OCI-M2 (cell line): ENCODE results near the gene CFAP251.
"Not testable (repeated sequence)": the region's sequence is repeated elsewhere in the genome, so short reads cannot be mapped to it uniquely, and the experiment has no call there.

Source experiments
- DNase-seq: peaks from one replicate; lab custom pipeline; 2025; ENCODE audit not compliant: unreplicated experiment; lab: John Stamatoyannopoulos, UW

The CFAP251 gene

GRCh38 chr12:121917950-121918678, at the start of gene CFAP251:
Gene CFAP251 (plus strand): TSS chr12:121918592. CDS start chr12:121921306, 2,714 bp downstream.
- no peak for DNase-seq

- DNase-seq: not testable (repeated sequence)
Measured at GRCh38 chr12:121869229-121869628, 49.2 kb upstream of the CFAP251 start.

GRCh38 chr12:121871467-121871866, 46.9 kb upstream of the CFAP251 start:
- DNase-seq: peak; percentile 1

GRCh38 chr12:121872546-121873215, 45.7 kb upstream of the CFAP251 start:
- no peak for DNase-seq

GRCh38 chr12:121873216-121873569, 45.2 kb upstream of the CFAP251 start:
- DNase-seq: no peak

GRCh38 chr12:121874071-121874470, 44.3 kb upstream of the CFAP251 start:
- DNase-seq: no peak

GRCh38 chr12:121875582-121875981, 42.8 kb upstream of the CFAP251 start:
- no peak for DNase-seq

- DNase-seq: not testable (repeated sequence)
Measured at GRCh38 chr12:121876080-121876447, 42.3 kb upstream of the CFAP251 start.

GRCh38 chr12:121883315-121883660, 35.1 kb upstream of the CFAP251 start:
- DNase-seq: no peak

GRCh38 chr12:121885129-121885528, 33.3 kb upstream of the CFAP251 start:
- not testable (repeated sequence) for DNase-seq

GRCh38 chr12:121888083-121888477, 30.3 kb upstream of the CFAP251 start:
- no peak for DNase-seq

- peak; percentile 75 for DNase-seq
Measured at GRCh38 chr12:121888478-121889273, 29.7 kb upstream of the CFAP251 start, which contains the start of gene PSMD9. Gene PSMD9 (plus strand): TSS chr12:121888790. CDS start chr12:121888857, 67 bp downstream.

- no peak for DNase-seq
Measured at GRCh38 chr12:121889274-121889624, 29.1 kb upstream of the CFAP251 start.

- DNase-seq: not testable (repeated sequence)
Measured at GRCh38 chr12:121889661-121890060, 28.7 kb upstream of the CFAP251 start.

GRCh38 chr12:121892673-121893561, 25.5 kb upstream of the CFAP251 start:
- DNase-seq: no peak

- DNase-seq: no peak
Measured at GRCh38 chr12:121893961-121894460, 24.4 kb upstream of the CFAP251 start.

- DNase-seq: no peak
Measured at GRCh38 chr12:121894633-121895032, 23.8 kb upstream of the CFAP251 start.

GRCh38 chr12:121898287-121898686, 20.1 kb upstream of the CFAP251 start:
- no peak for DNase-seq

GRCh38 chr12:121899590-121899989, 18.8 kb upstream of the CFAP251 start:
- DNase-seq: no peak

- no peak for DNase-seq
Measured at GRCh38 chr12:121903202-121903601, 15.2 kb upstream of the CFAP251 start.

GRCh38 chr12:121905746-121906145, 12.6 kb upstream of the CFAP251 start:
- no peak for DNase-seq
